Glutamatergic neuron (in vitro differentiated cells): Measurements from ENCODE around the gene TEX261. TPM values are rescaled to one million over a fixed set of nuclear protein-coding genes. Genes with fewer than 3 reads are reported as not detected.
A peak's percentile ranks its signal among the peaks of the same experiment; 100 is the strongest.

Experiments
- DNase-seq: peaks from one replicate; pipeline ENCODE4 v3.0.0; 2022
- H3K27ac Mint-ChIP-seq: one replicate; pipeline ENCODE4 v1.8.0; 2020; ENCODE audit warnings: mild to moderate bottlenecking, mixed read lengths, inconsistent platforms; ENCODE audit not compliant: unreplicated experiment
- H3K27me3 Mint-ChIP-seq: one replicate; pipeline ENCODE4 v1.8.0; 2020; ENCODE audit warnings: mild to moderate bottlenecking, moderate library complexity, mixed read lengths, inconsistent platforms; ENCODE audit not compliant: unreplicated experiment
- H3K36me3 Mint-ChIP-seq: one replicate; pipeline ENCODE4 v1.8.0; 2020; ENCODE audit warnings: mild to moderate bottlenecking, mixed read lengths, inconsistent platforms; ENCODE audit not compliant: unreplicated experiment
- H3K4me1 Mint-ChIP-seq: one replicate; pipeline ENCODE4 v1.8.0; 2020; ENCODE audit warnings: mild to moderate bottlenecking, low read depth, mixed read lengths, inconsistent platforms; ENCODE audit not compliant: unreplicated experiment
- H3K4me3 Mint-ChIP-seq: one replicate; pipeline ENCODE4 v1.8.0; 2020; ENCODE audit warnings: mild to moderate bottlenecking, mixed read lengths, inconsistent platforms; ENCODE audit not compliant: unreplicated experiment
- H3K9me3 Mint-ChIP-seq: one replicate; pipeline ENCODE4 v1.8.0; 2020; ENCODE audit warnings: mild to moderate bottlenecking, moderate library complexity, mixed read lengths, inconsistent platforms; ENCODE audit not compliant: unreplicated experiment
- CTCF ChIP-seq: fragments of 200-600 bp; sonication (generic); IDR thresholded peaks from one replicate; pipeline ENCODE4 v1.5.0; 2021; ENCODE audit not compliant: partially characterized antibody, unreplicated experiment
- total RNA-seq: library from RNA; stranded (reverse); fragmentation: NEBNext Ultra II Directional; extraction: Animal tissue kit (Norgen Biotek cat#: 25700); gene quantifications from one replicate; pipeline ENCODE4 v1.2.1, GENCODE V29; 2021; ENCODE audit not compliant: unreplicated experiment

TEX261 gene
- total RNA-seq, 1 donor from 2014 or later = 43.0 TPM

- no peak overlapping the region for H3K4me3 Mint-ChIP-seq
- H3K9me3 Mint-ChIP-seq = peaks cover 2% of the 10 kb centered on the region
- DNase-seq = no peak
- no peaks in the 10 kb centered on the region for H3K4me1 Mint-ChIP-seq
- no peak overlapping the region for H3K27ac Mint-ChIP-seq
- peaks cover 13% of the 10 kb centered on the region for H3K27me3 Mint-ChIP-seq
- H3K36me3 Mint-ChIP-seq = no peaks in the 10 kb centered on the region
- no peak for TF ChIP-seq CTCF
Measured at GRCh38 chr2:70957798-70958197, 36.9 kb downstream of the TEX261 start.

DNA sequence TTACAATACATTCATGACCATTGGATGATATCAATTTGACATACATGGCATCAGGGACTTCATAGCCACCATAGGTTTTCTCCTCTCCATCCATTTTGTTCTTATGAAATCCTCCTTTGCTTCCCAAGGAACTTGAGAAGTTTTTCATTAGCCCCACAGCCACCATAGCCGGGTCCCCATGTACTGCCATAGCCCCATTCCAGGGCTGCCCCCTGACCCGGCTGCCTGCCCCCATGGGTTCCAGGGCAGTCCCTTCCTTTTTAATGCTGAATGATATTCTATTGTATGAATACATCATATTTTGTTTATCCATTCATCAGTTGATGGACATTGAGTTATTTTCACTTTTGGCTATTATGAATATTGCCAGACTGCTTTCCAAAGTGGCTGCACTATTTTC lies 38.5 kb downstream of the TEX261 start:
- Mint-ChIP-seq H3K36me3 (no peaks in the 10 kb centered on the region), H3K4me3 (no peak overlapping the region), H3K27ac (no peak overlapping the region), H3K27me3 (peaks cover 10% of the 10 kb centered on the region), H3K9me3 (peaks cover 2% of the 10 kb centered on the region), H3K4me1 (no peaks in the 10 kb centered on the region)
- no peak for DNase-seq
- TF ChIP-seq CTCF = no peak

DNA sequence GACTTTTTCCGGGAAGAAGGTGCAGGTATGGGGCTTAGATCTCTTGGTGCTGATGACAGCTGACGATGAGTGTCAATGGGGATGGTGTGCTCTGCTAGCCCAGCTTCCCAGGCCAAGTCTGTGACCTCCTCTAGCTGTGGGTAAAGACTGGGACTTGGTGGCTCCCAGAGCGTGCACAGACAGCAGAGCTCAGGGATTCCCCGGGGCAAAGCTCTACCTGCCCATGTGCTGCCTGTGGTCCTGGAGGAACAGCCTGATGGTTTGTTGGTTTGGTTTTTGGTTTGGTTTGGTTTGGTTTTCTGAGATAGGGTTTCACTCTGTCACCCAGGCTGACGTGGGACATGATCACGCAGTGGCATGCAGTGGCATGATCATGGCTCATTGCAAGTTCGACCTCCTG lies 39.8 kb downstream of the TEX261 start:
- Mint-ChIP-seq H3K4me3 (no peak overlapping the region), H3K27ac (no peak overlapping the region), H3K27me3 (peaks cover 7% of the 10 kb centered on the region), H3K4me1 (no peaks in the 10 kb centered on the region), H3K36me3 (no peaks in the 10 kb centered on the region), H3K9me3 (no peaks in the 10 kb centered on the region)
- no peak for TF ChIP-seq CTCF
- no peak for DNase-seq

DNA sequence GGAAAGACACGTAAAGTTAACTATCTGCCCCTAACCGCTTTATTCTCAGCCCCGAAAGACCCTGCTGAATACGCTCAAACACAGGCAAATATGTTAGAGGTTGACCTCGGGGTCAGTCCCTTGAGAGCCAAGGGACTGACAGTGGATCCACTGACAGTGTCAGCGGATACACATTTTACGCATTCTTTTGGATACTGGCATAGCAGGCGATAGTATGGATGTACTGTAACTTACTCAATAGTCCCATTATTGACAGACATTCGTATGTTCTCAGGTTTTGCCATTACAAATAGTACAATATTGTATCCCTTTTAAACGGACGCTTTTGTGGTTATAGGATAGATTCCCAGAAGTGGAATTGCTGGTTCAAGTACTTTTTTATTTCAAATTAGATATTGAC lies 45.6 kb downstream of the TEX261 start:
- H3K4me3 Mint-ChIP-seq = no peak overlapping the region
- H3K36me3 Mint-ChIP-seq = no peaks in the 10 kb centered on the region
- H3K27me3 Mint-ChIP-seq = peaks cover 11% of the 10 kb centered on the region
- H3K9me3 Mint-ChIP-seq = no peaks in the 10 kb centered on the region
- no peaks in the 10 kb centered on the region for H3K4me1 Mint-ChIP-seq
- no peak for DNase-seq
- no peak for TF ChIP-seq CTCF
- H3K27ac Mint-ChIP-seq = no peak overlapping the region

GRCh38 chr2:70948337-70949003 lies 46.2 kb downstream of the TEX261 start:
- peak; percentile 89 for DNase-seq
- H3K4me1 Mint-ChIP-seq = no peaks in the 10 kb centered on the region
- peak; percentile 90 for TF ChIP-seq CTCF
- H3K4me3 Mint-ChIP-seq = peak overlapping the region; percentile 10
- peaks cover 12% of the 10 kb centered on the region for H3K27me3 Mint-ChIP-seq
- no peak overlapping the region for H3K27ac Mint-ChIP-seq
- H3K9me3 Mint-ChIP-seq = no peaks in the 10 kb centered on the region
- no peaks in the 10 kb centered on the region for H3K36me3 Mint-ChIP-seq
